ENCODE measurements around the gene LPO.
A peak's percentile ranks its signal among the peaks of the same experiment; 100 is the strongest.

Gene LPO

GRCh38 chr17:58246781-58247180, 8.4 kb downstream of the LPO start:
- peaks cover 8% of the 10 kb centered on the region for H3K9me3 Mint-ChIP-seq
- no peaks in the 10 kb centered on the region for H3K4me1 Mint-ChIP-seq
- no peak overlapping the region for H3K27ac Mint-ChIP-seq
- no peak for DNase-seq
- TF ChIP-seq, protein P1, sequence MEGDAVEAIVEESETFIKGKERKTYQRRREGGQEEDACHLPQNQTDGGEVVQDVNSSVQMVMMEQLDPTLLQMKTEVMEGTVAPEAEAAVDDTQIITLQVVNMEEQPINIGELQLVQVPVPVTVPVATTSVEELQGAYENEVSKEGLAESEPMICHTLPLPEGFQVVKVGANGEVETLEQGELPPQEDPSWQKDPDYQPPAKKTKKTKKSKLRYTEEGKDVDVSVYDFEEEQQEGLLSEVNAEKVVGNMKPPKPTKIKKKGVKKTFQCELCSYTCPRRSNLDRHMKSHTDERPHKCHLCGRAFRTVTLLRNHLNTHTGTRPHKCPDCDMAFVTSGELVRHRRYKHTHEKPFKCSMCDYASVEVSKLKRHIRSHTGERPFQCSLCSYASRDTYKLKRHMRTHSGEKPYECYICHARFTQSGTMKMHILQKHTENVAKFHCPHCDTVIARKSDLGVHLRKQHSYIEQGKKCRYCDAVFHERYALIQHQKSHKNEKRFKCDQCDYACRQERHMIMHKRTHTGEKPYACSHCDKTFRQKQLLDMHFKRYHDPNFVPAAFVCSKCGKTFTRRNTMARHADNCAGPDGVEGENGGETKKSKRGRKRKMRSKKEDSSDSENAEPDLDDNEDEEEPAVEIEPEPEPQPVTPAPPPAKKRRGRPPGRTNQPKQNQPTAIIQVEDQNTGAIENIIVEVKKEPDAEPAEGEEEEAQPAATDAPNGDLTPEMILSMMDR (IDR thresholded peaks at IDR 0.05): no peak
- no peak overlapping the region for H3K4me3 Mint-ChIP-seq
- peaks cover 97% of the 10 kb centered on the region for H3K27me3 Mint-ChIP-seq (ENCODE audit: low read depth, poor library complexity)
- H3K36me3 Mint-ChIP-seq (ENCODE audit: low read depth): no peaks in the 10 kb centered on the region

DNA sequence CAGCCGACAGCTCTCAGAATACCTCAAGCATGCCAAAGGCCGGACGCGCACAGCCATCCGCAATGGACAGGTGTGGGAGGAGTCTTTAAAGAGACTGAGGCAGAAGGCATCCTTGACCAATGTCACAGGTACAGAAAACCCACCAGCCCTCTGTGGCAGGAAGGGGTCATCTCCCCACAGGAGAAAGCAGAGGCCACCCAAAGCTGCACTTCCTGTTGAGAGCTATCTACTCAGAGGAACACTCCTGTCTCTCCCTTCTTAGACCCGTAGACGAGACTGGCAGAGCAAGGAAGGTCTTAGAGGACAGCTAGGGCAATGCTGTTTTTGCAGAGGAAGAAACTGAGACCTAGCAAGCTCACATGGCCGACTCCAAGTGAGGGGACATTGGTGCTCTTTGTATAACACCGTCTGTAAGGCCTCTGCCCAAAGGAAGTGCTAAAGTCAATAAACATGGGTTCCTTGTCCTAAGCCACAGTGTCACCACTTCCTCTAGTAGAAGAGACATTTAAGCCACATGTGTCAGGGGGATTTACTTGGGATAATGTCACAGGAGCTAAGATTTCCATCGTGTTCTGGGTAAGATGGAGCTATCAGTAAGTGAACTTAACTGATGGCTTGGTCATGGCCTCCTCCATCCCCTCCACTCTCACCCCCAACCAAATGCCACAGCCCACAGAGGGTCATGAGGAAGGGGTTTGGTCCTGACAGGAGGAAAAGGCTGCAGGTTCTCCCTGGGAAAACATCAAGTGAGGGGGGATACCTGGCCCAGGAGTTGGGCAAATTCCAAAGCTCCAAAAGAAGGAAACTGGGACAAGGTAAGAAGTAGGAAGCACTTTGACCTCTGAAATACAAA, 9.4 kb downstream of the LPO start:
- no peak for DNase-seq
- no peak overlapping the region for H3K27ac Mint-ChIP-seq
- peaks cover 8% of the 10 kb centered on the region for H3K9me3 Mint-ChIP-seq
- no peaks in the 10 kb centered on the region for H3K36me3 Mint-ChIP-seq (ENCODE audit: low read depth)
- H3K4me3 Mint-ChIP-seq: peak overlapping the region; percentile 56
- H3K27me3 Mint-ChIP-seq (ENCODE audit: low read depth, poor library complexity): peaks cover 97% of the 10 kb centered on the region
- TF ChIP-seq, protein P1 (IDR thresholded peaks at IDR 0.05): no peak
- H3K4me1 Mint-ChIP-seq: no peaks in the 10 kb centered on the region

DNA sequence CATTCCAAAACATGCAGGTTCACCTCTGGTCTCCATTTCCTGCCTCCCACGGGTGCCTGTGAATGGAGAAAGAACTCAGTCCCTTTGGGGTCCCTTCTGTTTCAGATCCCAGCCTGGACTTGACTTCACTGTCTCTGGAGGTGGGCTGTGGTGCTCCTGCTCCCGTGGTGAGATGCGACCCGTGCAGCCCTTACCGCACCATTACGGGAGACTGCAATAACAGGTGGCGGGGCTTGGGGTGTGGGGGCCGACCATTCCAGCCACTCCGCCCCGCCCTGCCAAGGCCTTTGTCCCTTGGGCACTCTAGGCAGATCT, 10.5 kb downstream of the LPO start:
- Mint-ChIP-seq H3K27ac (no peak overlapping the region), H3K36me3 (ENCODE audit: low read depth) (no peaks in the 10 kb centered on the region), H3K4me3 (peak overlapping the region; percentile 73), H3K9me3 (peaks cover 8% of the 10 kb centered on the region), H3K27me3 (ENCODE audit: low read depth, poor library complexity) (peaks cover 97% of the 10 kb centered on the region), H3K4me1 (no peaks in the 10 kb centered on the region)
- DNase-seq: no peak
- TF ChIP-seq, protein P1 (IDR thresholded peaks at IDR 0.05): no peak

DNA sequence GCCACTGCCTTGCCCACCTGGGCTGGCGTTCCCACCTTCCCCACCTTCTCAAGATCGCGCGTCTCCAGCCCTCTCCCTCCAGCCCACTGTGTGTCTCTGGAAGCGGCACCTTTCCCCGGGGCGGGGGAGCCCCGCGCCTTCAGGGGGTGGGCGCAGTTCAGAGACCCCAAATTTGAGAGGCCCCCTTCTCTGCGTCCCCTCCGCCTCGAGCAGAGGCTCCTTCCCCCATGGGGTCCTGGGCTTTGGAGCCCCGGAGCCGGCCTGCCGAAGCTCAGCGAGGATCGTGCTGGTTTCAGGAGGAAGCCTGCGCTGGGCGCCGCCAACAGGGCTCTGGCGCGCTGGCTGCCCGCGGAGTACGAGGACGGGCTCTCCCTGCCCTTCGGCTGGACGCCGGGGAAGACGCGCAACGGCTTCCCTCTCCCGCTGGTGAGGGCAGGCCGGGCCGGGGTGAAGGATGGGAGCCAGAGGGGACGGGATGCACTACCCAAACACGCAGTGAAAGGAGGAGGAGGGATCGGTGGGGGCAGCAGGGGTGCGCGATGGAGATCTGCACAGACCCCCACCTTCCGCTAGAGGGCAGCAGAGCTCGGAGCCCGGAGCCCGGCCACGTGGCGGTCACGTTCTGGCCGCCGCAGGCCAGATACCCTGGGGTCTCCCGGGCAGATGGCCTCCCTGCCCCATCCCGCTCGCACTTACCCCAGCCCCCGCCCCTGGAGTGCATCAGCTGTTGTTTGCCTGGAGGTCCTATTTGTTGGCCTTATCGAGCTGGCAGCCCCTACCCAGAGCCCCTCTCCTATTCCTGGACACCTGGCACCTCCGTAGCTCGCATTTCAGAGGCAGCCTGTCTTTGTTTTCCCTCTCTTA, 11.1 kb downstream of the LPO start:
- peak overlapping the region; percentile 73 for H3K4me3 Mint-ChIP-seq
- H3K9me3 Mint-ChIP-seq: peaks cover 8% of the 10 kb centered on the region
- no peaks in the 10 kb centered on the region for H3K36me3 Mint-ChIP-seq (ENCODE audit: low read depth)
- H3K27ac Mint-ChIP-seq: no peak overlapping the region
- TF ChIP-seq, protein P1 (IDR thresholded peaks at IDR 0.05): peak; percentile 94
- peaks cover 96% of the 10 kb centered on the region for H3K27me3 Mint-ChIP-seq (ENCODE audit: low read depth, poor library complexity)
- DNase-seq: peak; percentile 84
- no peaks in the 10 kb centered on the region for H3K4me1 Mint-ChIP-seq

GRCh38 chr17:58250344-58251011, 12.1 kb downstream of the LPO start:
- TF ChIP-seq, protein P1 (IDR thresholded peaks at IDR 0.05): no peak
- peak overlapping the region; percentile 45 for H3K4me3 Mint-ChIP-seq
- H3K36me3 Mint-ChIP-seq (ENCODE audit: low read depth): no peaks in the 10 kb centered on the region
- peaks cover 8% of the 10 kb centered on the region for H3K9me3 Mint-ChIP-seq
- H3K27me3 Mint-ChIP-seq (ENCODE audit: low read depth, poor library complexity): peaks cover 97% of the 10 kb centered on the region
- H3K4me1 Mint-ChIP-seq: no peaks in the 10 kb centered on the region
- no peak overlapping the region for H3K27ac Mint-ChIP-seq
- DNase-seq: no peak

All from nephron progenitor cell (in vitro differentiated cells).